Activated naive CD4-positive, alpha-beta T cell treated with anti-CD3 and anti-CD28 coated beads, Interleukin-2, amount 50 U/mL, for 24 hours (primary cell): Measurements from ENCODE around the gene MTUS2.

Experiments
- H3K27ac Mint-ChIP-seq: one replicate; pipeline ENCODE4 v1.8.0; 2021; ENCODE audit warnings: mild to moderate bottlenecking, mixed read lengths
- H3K27me3 Mint-ChIP-seq: one replicate; pipeline ENCODE4 v1.8.0; 2021; ENCODE audit warnings: mixed read lengths
- H3K36me3 Mint-ChIP-seq: one replicate; pipeline ENCODE4 v1.8.0; 2021; ENCODE audit warnings: mixed read lengths
- H3K4me1 Mint-ChIP-seq: one replicate; pipeline ENCODE4 v1.8.0; 2021; ENCODE audit warnings: mixed read lengths
- H3K4me3 Mint-ChIP-seq: one replicate; pipeline ENCODE4 v1.8.0; 2021; ENCODE audit warnings: mild to moderate bottlenecking, mixed read lengths
- H3K9me3 Mint-ChIP-seq: one replicate; pipeline ENCODE4 v1.8.0; 2021; ENCODE audit warnings: mixed read lengths

MTUS2 gene

GRCh38 chr13:29162638-29163235 lies 342.6 kb downstream of the MTUS2 start:
- no peaks in the 10 kb centered on the region for H3K36me3 Mint-ChIP-seq
- no peak overlapping the region for H3K27ac Mint-ChIP-seq
- H3K9me3 Mint-ChIP-seq, result no peaks in the 10 kb centered on the region
- H3K4me1 Mint-ChIP-seq, result no peaks in the 10 kb centered on the region
- no peak overlapping the region for H3K4me3 Mint-ChIP-seq
- H3K27me3 Mint-ChIP-seq, result no peaks in the 10 kb centered on the region

DNA sequence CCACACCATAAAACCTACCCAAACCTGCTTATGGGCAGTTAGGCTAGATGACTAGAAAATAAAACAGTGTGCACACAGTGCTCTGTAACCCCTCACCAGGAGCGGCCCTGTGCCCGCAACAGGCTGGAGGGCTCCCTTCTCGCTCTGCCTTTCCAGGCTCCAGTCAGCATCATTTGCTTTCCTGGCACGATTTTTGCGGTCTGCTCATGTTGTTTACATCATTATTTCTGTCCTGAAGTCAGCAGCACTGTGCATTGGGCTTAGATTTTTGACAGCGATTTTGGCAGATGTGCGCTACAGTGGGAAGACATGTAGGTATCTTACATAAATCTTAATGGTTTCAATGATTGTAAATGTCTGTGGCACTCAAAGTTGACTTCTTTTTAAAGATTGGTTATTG lies 344.0 kb downstream of the MTUS2 start:
- no peaks in the 10 kb centered on the region for H3K36me3 Mint-ChIP-seq
- H3K27me3 Mint-ChIP-seq, result no peaks in the 10 kb centered on the region
- H3K27ac Mint-ChIP-seq, result no peak overlapping the region
- H3K4me1 Mint-ChIP-seq, result no peaks in the 10 kb centered on the region
- H3K9me3 Mint-ChIP-seq, result no peaks in the 10 kb centered on the region
- H3K4me3 Mint-ChIP-seq, result no peak overlapping the region

GRCh38 chr13:29165216-29165615 lies 345.1 kb downstream of the MTUS2 start:
- Mint-ChIP-seq H3K27me3 (no peaks in the 10 kb centered on the region), H3K27ac (no peak overlapping the region), H3K4me1 (no peaks in the 10 kb centered on the region), H3K36me3 (no peaks in the 10 kb centered on the region), H3K4me3 (no peak overlapping the region), H3K9me3 (no peaks in the 10 kb centered on the region)

DNA sequence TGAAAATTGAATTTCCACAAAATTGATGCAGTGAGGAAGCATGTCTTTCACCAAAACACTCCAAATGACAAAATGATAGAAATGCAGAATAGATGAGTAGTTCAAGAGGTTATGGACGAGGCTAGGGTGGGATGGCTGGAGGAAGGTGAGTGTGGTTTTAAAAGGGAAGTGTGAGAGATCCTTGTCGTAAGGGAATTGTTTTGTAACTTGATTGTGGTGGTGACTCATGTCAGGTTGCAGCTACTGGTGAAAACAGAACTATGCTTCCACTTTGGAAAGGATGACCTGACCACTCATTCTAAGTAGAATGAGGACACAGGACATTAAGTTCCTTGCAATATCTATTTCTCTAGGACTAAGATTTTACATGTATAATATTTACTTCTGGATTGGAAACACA lies 345.7 kb downstream of the MTUS2 start:
- Mint-ChIP-seq H3K9me3 (no peaks in the 10 kb centered on the region), H3K36me3 (no peaks in the 10 kb centered on the region), H3K4me3 (no peak overlapping the region), H3K4me1 (no peaks in the 10 kb centered on the region), H3K27ac (no peak overlapping the region), H3K27me3 (no peaks in the 10 kb centered on the region)

GRCh38 chr13:29170436-29171082 lies 350.4 kb downstream of the MTUS2 start:
- Mint-ChIP-seq H3K4me1 (no peaks in the 10 kb centered on the region), H3K36me3 (no peaks in the 10 kb centered on the region), H3K27ac (no peak overlapping the region), H3K27me3 (no peaks in the 10 kb centered on the region), H3K4me3 (no peak overlapping the region), H3K9me3 (no peaks in the 10 kb centered on the region)

- Mint-ChIP-seq H3K4me1 (no peaks in the 10 kb centered on the region), H3K27me3 (no peaks in the 10 kb centered on the region), H3K36me3 (no peaks in the 10 kb centered on the region), H3K27ac (no peak overlapping the region), H3K4me3 (no peak overlapping the region), H3K9me3 (no peaks in the 10 kb centered on the region)
These were observed 351.1 kb downstream of the MTUS2 start for GRCh38 chr13:29171244-29171643.

- H3K9me3 Mint-ChIP-seq, result no peaks in the 10 kb centered on the region
- no peaks in the 10 kb centered on the region for H3K27me3 Mint-ChIP-seq
- H3K4me3 Mint-ChIP-seq, result no peak overlapping the region
- no peaks in the 10 kb centered on the region for H3K4me1 Mint-ChIP-seq
- H3K36me3 Mint-ChIP-seq, result no peaks in the 10 kb centered on the region
- no peak overlapping the region for H3K27ac Mint-ChIP-seq
These were observed 354.0 kb downstream of the MTUS2 start for GRCh38 chr13:29174093-29174492.

GRCh38 chr13:29175250-29175873 lies 355.2 kb downstream of the MTUS2 start:
- no peaks in the 10 kb centered on the region for H3K9me3 Mint-ChIP-seq
- H3K4me1 Mint-ChIP-seq, result no peaks in the 10 kb centered on the region
- no peaks in the 10 kb centered on the region for H3K36me3 Mint-ChIP-seq
- no peak overlapping the region for H3K4me3 Mint-ChIP-seq
- H3K27me3 Mint-ChIP-seq, result no peaks in the 10 kb centered on the region
- H3K27ac Mint-ChIP-seq, result no peak overlapping the region

- no peaks in the 10 kb centered on the region for H3K4me1 Mint-ChIP-seq
These were observed 359.9 kb downstream of the MTUS2 start for GRCh38 chr13:29180055-29180454.

GRCh38 chr13:29182216-29182615 lies 362.1 kb downstream of the MTUS2 start:
- Mint-ChIP-seq H3K9me3 (peaks cover 23% of the 10 kb centered on the region), H3K36me3 (peaks cover 2% of the 10 kb centered on the region)

More at GRCh38 chr13:29180055-29180454, 359.9 kb downstream of the MTUS2 start:
- H3K27me3 Mint-ChIP-seq, result no peaks in the 10 kb centered on the region
- peaks cover 14% of the 10 kb centered on the region for H3K9me3 Mint-ChIP-seq
- H3K36me3 Mint-ChIP-seq, result peaks cover 2% of the 10 kb centered on the region
- no peak overlapping the region for H3K4me3 Mint-ChIP-seq
- H3K27ac Mint-ChIP-seq, result no peak overlapping the region

DNA sequence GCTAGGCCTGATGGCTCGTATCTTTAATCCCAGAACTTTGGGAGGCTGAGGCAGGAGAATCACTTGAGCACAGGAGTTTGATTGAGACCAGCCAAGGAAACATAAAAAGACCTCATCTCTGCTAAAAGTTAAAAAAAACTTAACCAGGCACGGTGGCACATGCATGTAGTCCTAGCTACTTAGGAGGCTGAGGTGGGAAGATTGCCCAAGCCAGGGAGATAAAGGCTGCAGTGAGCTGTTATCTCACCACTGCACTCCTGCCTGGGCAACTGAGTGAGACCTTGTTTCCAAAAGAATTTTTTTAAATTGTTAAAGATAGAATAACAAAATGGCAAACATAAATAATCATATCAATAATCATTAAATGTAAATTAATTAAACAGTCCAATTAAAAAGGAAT lies 365.8 kb downstream of the MTUS2 start:
- peaks cover 2% of the 10 kb centered on the region for H3K36me3 Mint-ChIP-seq
- H3K4me1 Mint-ChIP-seq, result no peaks in the 10 kb centered on the region
- no peak overlapping the region for H3K27ac Mint-ChIP-seq
- H3K4me3 Mint-ChIP-seq, result no peak overlapping the region
- no peaks in the 10 kb centered on the region for H3K27me3 Mint-ChIP-seq
- peaks cover 23% of the 10 kb centered on the region for H3K9me3 Mint-ChIP-seq

More at GRCh38 chr13:29182216-29182615, 362.1 kb downstream of the MTUS2 start:
- H3K27ac Mint-ChIP-seq, result no peak overlapping the region
- no peak overlapping the region for H3K4me3 Mint-ChIP-seq
- no peaks in the 10 kb centered on the region for H3K27me3 Mint-ChIP-seq
- H3K4me1 Mint-ChIP-seq, result no peaks in the 10 kb centered on the region

GRCh38 chr13:29187584-29187983 lies 367.4 kb downstream of the MTUS2 start:
- H3K4me1 Mint-ChIP-seq, result no peaks in the 10 kb centered on the region
- H3K27ac Mint-ChIP-seq, result no peak overlapping the region
- no peak overlapping the region for H3K4me3 Mint-ChIP-seq
- H3K9me3 Mint-ChIP-seq, result peaks cover 27% of the 10 kb centered on the region
- no peaks in the 10 kb centered on the region for H3K27me3 Mint-ChIP-seq
- peaks cover 2% of the 10 kb centered on the region for H3K36me3 Mint-ChIP-seq

GRCh38 chr13:29190298-29190697 lies 370.2 kb downstream of the MTUS2 start:
- H3K27ac Mint-ChIP-seq, result no peak overlapping the region
- H3K4me3 Mint-ChIP-seq, result no peak overlapping the region
- no peaks in the 10 kb centered on the region for H3K4me1 Mint-ChIP-seq
- H3K9me3 Mint-ChIP-seq, result peaks cover 11% of the 10 kb centered on the region
- H3K27me3 Mint-ChIP-seq, result no peaks in the 10 kb centered on the region
- no peaks in the 10 kb centered on the region for H3K36me3 Mint-ChIP-seq

DNA sequence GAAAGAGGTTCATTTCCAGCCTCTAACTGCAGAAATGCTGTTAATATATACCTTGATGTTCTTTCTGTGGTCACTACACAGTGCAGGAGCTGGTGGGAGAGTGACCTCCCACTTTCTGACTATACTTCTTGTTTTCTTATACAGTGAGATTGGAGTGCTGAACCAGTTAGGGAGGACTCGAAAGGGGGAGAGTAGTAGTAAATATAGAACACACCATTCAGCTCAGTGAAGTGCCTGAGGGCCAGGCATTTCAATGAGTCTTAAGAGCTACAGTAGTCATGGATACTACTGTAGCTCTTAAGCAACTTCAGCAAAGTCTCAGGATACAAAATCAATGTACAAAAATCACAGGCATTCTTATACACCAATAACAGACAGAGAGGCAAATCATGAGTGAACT lies 372.9 kb downstream of the MTUS2 start:
- no peaks in the 10 kb centered on the region for H3K27me3 Mint-ChIP-seq
- H3K4me3 Mint-ChIP-seq, result no peak overlapping the region
- H3K4me1 Mint-ChIP-seq, result no peaks in the 10 kb centered on the region
- H3K9me3 Mint-ChIP-seq, result peaks cover 4% of the 10 kb centered on the region
- no peak overlapping the region for H3K27ac Mint-ChIP-seq
- H3K36me3 Mint-ChIP-seq, result no peaks in the 10 kb centered on the region

DNA sequence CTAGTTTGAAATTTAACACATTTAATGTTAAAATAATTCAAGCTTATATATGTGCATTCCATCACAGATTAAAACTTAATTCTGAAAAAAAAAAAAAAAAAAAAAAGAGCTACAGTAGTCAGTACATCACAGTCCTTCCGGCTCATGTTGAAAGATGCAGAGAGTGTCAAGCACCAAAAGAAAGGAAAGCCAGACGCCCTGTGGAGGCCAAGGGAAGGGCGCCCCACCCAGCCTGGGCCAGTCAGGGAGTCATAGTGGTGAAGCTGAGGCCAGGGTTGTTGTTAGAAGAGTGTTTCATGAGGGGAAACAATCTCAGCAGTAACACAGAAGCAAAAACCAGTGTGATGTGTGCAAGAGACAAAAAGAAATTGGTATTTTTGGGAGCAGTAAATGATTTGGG lies 375.3 kb downstream of the MTUS2 start:
- peaks cover 4% of the 10 kb centered on the region for H3K9me3 Mint-ChIP-seq
- H3K27me3 Mint-ChIP-seq, result no peaks in the 10 kb centered on the region
- H3K36me3 Mint-ChIP-seq, result no peaks in the 10 kb centered on the region
- no peak overlapping the region for H3K27ac Mint-ChIP-seq
- no peaks in the 10 kb centered on the region for H3K4me1 Mint-ChIP-seq
- H3K4me3 Mint-ChIP-seq, result no peak overlapping the region

GRCh38 chr13:29196409-29197074 lies 376.4 kb downstream of the MTUS2 start:
- Mint-ChIP-seq H3K27me3 (no peaks in the 10 kb centered on the region), H3K9me3 (peaks cover 4% of the 10 kb centered on the region), H3K4me1 (no peaks in the 10 kb centered on the region), H3K4me3 (no peak overlapping the region), H3K36me3 (no peaks in the 10 kb centered on the region), H3K27ac (no peak overlapping the region)
